Measurements from ENCODE around the gene LIAS.
A peak's percentile ranks its signal among the peaks of the same experiment; 100 is the strongest.
"Not testable (repeated sequence)": the region's sequence is repeated elsewhere in the genome, so short reads cannot be mapped to it uniquely, and the experiment has no call there.

LIAS gene

DNA sequence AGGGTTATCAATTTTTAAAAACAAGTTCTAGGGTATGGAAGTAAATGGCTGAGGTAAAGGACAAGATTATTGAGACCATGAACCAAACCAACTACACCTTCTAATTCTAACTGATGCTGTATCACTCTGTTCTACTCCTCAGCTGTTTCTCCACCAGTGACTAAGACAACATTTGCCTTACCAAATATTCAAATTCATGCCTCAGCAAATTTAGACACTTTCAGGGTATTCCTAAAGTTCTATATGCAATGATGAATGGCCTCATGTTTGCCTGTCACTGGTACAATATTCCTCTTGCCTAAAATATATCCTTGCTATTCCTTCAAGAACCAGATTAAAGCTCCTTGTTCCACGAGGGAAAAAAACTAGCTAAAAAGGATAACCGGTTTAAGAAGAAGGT lies 5.1 kb upstream of the LIAS start:
- Histone ChIP-seq H3K4me1 (ENCODE audit: insufficient read depth, low read length, poor library complexity, severe bottlenecking) (peaks cover 28% of the 10 kb centered on the region), H2AFZ (ENCODE audit: low read length) (no peak overlapping the region), H3F3A (ENCODE audit: low read depth) (peaks cover 4% of the 10 kb centered on the region; the same call in 1 of the 2 replicates), H3K9ac (ENCODE audit: low read depth, low read length, poor library complexity, severe bottlenecking) (no peak overlapping the region), H3K4me2 (ENCODE audit: low read depth, low read length, poor library complexity, severe bottlenecking) (no peak overlapping the region), H3K9me2 (replicated peaks; ENCODE audit: low read depth, low read length) (no peaks in the 10 kb centered on the region), H3K4me3 (ENCODE audit: low read length, poor library complexity, severe bottlenecking) (no peak overlapping the region), H3K27me3 (ENCODE audit: insufficient read depth, low read length, poor library complexity, severe bottlenecking) (peaks cover 8% of the 10 kb centered on the region), H4K20me1 (ENCODE audit: insufficient read depth, low read length, poor library complexity, severe bottlenecking) (peaks cover 66% of the 10 kb centered on the region), H3K9me3 (ENCODE audit: insufficient read depth, low read depth, low read length) (no peaks in the 10 kb centered on the region), H3K79me2 (ENCODE audit: insufficient read depth, low read length) (peaks cover 63% of the 10 kb centered on the region), H3K36me3 (ENCODE audit: insufficient read depth, low read length) (peaks cover 60% of the 10 kb centered on the region)
- TF ChIP-seq, protein P1, sequence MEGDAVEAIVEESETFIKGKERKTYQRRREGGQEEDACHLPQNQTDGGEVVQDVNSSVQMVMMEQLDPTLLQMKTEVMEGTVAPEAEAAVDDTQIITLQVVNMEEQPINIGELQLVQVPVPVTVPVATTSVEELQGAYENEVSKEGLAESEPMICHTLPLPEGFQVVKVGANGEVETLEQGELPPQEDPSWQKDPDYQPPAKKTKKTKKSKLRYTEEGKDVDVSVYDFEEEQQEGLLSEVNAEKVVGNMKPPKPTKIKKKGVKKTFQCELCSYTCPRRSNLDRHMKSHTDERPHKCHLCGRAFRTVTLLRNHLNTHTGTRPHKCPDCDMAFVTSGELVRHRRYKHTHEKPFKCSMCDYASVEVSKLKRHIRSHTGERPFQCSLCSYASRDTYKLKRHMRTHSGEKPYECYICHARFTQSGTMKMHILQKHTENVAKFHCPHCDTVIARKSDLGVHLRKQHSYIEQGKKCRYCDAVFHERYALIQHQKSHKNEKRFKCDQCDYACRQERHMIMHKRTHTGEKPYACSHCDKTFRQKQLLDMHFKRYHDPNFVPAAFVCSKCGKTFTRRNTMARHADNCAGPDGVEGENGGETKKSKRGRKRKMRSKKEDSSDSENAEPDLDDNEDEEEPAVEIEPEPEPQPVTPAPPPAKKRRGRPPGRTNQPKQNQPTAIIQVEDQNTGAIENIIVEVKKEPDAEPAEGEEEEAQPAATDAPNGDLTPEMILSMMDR (conservative IDR thresholded peaks at IDR 0.05; ENCODE audit: low read length), result no peak
- no peak for TF ChIP-seq EZH2phosphoT487 (IDR thresholded peaks at IDR 0.05; ENCODE audit: borderline replicate concordance)

DNA sequence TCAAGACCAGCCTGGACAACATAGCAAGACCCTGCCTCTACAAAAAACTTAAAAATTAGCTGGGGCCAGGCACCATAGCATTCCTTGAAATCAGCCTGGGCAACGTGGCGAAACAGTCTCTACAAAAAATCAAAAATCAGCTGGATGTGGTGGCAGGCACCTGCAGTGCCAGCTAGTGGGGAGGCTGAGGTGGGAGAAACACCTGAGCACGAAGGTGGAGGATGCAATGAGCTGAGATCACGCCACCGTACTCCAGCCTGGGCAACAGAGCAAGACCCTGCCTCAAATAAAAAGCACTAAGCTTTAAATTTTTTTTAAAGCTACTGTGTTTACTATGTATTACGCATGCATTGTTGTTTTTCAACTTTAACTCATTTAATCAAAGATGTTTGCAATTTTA lies 3.4 kb upstream of the LIAS start:
- Histone ChIP-seq H3K4me1 (ENCODE audit: insufficient read depth, low read length, poor library complexity, severe bottlenecking) (peaks cover 28% of the 10 kb centered on the region), H3K9ac (ENCODE audit: low read depth, low read length, poor library complexity, severe bottlenecking) (peak overlapping the region; percentile 95), H3K27me3 (ENCODE audit: insufficient read depth, low read length, poor library complexity, severe bottlenecking) (peaks cover 9% of the 10 kb centered on the region), H3K9me3 (ENCODE audit: insufficient read depth, low read depth, low read length) (no peaks in the 10 kb centered on the region), H3K9me2 (replicated peaks; ENCODE audit: low read depth, low read length) (no peaks in the 10 kb centered on the region), H3K36me3 (ENCODE audit: insufficient read depth, low read length) (peaks cover 60% of the 10 kb centered on the region), H3K79me2 (ENCODE audit: insufficient read depth, low read length) (peaks cover 76% of the 10 kb centered on the region), H3F3A (ENCODE audit: low read depth) (no peaks in the 10 kb centered on the region; the same call in 1 of the 2 replicates), H3K4me2 (ENCODE audit: low read depth, low read length, poor library complexity, severe bottlenecking) (peak overlapping the region; percentile 100), H4K20me1 (ENCODE audit: insufficient read depth, low read length, poor library complexity, severe bottlenecking) (peaks cover 66% of the 10 kb centered on the region), H2AFZ (ENCODE audit: low read length) (no peak overlapping the region), H3K4me3 (ENCODE audit: low read length, poor library complexity, severe bottlenecking) (peak overlapping the region; percentile 88)
- TF ChIP-seq, protein P1 (conservative IDR thresholded peaks at IDR 0.05; ENCODE audit: low read length), result no peak
- no peak for TF ChIP-seq EZH2phosphoT487 (IDR thresholded peaks at IDR 0.05; ENCODE audit: borderline replicate concordance)

DNA sequence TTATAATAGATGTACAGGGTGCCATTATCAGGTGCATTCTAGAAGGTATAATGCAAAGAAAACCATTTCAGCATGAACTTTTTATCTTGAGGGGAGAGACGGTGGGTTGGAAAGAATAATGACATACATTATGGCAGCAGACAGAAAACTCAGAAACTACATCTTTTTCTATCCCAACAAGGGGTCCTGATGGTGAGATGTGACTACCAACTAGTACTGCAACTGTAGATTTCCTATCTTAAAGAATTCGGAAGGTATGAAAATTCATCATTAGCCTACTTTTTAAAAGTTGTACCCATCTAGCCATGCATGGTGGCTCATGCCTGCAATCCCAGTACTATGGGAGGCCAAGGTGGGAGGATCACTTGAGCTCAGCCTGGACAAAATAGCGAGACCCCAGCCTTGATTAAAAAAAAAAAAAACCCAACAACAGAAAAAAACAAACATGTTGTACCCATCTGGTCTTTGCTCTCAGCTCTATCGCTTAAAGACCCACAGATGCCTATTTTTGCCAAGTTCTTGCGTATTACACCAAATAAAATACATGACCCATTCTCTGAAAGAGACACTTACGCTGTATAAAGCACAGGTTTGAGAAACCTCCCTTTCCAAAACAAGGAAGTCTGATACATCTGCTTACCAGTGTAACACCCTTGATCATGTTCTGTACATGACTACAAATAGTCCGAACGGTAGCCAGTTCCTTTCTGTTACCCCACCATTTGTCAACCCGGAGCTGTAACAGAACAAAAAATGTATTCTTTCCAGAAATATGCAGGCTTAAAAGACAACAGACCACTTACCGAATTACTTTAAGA lies 1.7 kb upstream of the LIAS start:
- Histone ChIP-seq H3K4me3 (ENCODE audit: low read length, poor library complexity, severe bottlenecking) (peak overlapping the region; percentile 88), H3K4me2 (ENCODE audit: low read depth, low read length, poor library complexity, severe bottlenecking) (peak overlapping the region; percentile 100), H4K20me1 (ENCODE audit: insufficient read depth, low read length, poor library complexity, severe bottlenecking) (peaks cover 64% of the 10 kb centered on the region), H3K4me1 (ENCODE audit: insufficient read depth, low read length, poor library complexity, severe bottlenecking) (peaks cover 28% of the 10 kb centered on the region), H3K36me3 (ENCODE audit: insufficient read depth, low read length) (peaks cover 50% of the 10 kb centered on the region), H3F3A (ENCODE audit: low read depth) (no peaks in the 10 kb centered on the region; the same call in 1 of the 2 replicates), H3K79me2 (ENCODE audit: insufficient read depth, low read length) (peaks cover 85% of the 10 kb centered on the region), H3K9ac (ENCODE audit: low read depth, low read length, poor library complexity, severe bottlenecking) (peak overlapping the region; percentile 95), H3K27me3 (ENCODE audit: insufficient read depth, low read length, poor library complexity, severe bottlenecking) (peaks cover 9% of the 10 kb centered on the region), H2AFZ (ENCODE audit: low read length) (no peak overlapping the region), H3K9me3 (ENCODE audit: insufficient read depth, low read depth, low read length) (no peaks in the 10 kb centered on the region), H3K9me2 (replicated peaks; ENCODE audit: low read depth, low read length) (no peaks in the 10 kb centered on the region)
- TF ChIP-seq, protein P1 (conservative IDR thresholded peaks at IDR 0.05; ENCODE audit: low read length), result no peak
- no peak for TF ChIP-seq EZH2phosphoT487 (IDR thresholded peaks at IDR 0.05; ENCODE audit: borderline replicate concordance)

DNA sequence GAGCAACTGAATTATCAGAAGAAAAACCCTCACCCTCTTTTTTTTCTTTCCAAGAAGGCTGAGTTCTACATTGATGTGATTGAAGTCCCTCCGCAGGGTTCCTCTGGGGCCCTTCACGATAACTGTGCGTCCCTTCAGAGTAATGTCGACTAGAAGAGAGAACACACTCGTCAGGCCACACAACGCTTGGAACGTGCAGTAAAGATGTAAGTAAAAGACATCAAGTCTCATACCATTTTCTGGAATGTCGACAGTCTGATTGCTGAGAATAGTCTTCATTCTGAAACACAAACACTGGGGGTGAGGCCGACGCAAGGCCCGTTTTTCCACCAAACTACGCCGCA lies 723 bp upstream of the LIAS start:
- H3K9me2 ChIP-seq (replicated peaks; ENCODE audit: low read depth, low read length); H3K27me3 ChIP-seq (ENCODE audit: insufficient read depth, low read length, poor library complexity, severe bottlenecking); H3F3A ChIP-seq (ENCODE audit: low read depth); H3K9me3 ChIP-seq (ENCODE audit: insufficient read depth, low read depth, low read length): not testable (repeated sequence)
- Histone ChIP-seq H3K4me2 (ENCODE audit: low read depth, low read length, poor library complexity, severe bottlenecking) (peak overlapping the region; percentile 100), H3K4me1 (ENCODE audit: insufficient read depth, low read length, poor library complexity, severe bottlenecking) (peaks cover 28% of the 10 kb centered on the region), H3K4me3 (ENCODE audit: low read length, poor library complexity, severe bottlenecking) (peak overlapping the region; percentile 88), H4K20me1 (ENCODE audit: insufficient read depth, low read length, poor library complexity, severe bottlenecking) (peaks cover 55% of the 10 kb centered on the region), H3K9ac (ENCODE audit: low read depth, low read length, poor library complexity, severe bottlenecking) (peak overlapping the region; percentile 95), H2AFZ (ENCODE audit: low read length) (peak overlapping the region; percentile 72; the same call in 1 of the 2 replicates), H3K36me3 (ENCODE audit: insufficient read depth, low read length) (peaks cover 40% of the 10 kb centered on the region), H3K79me2 (ENCODE audit: insufficient read depth, low read length) (peaks cover 83% of the 10 kb centered on the region)
